Middle frontal gyrus (tissue), 1 donor: Measurements from ENCODE around the gene UTRN.

ENCODE experiments used
- DNase-seq: peaks from one replicate; pipeline ENCODE4 v3.0.0-alpha.2; 2015; ENCODE audit warnings: low spot score; ENCODE audit errors: extremely low spot score

Gene UTRN

GRCh38 chr6:144284783-144285547 is at the start of gene UTRN:
Gene UTRN, plus strand, starts transcription at chr6:144285335. Its CDS starts 6,494 bp downstream, at chr6:144291829.
- DNase-seq: no peak

- DNase-seq: no peak
These were observed 40.4 kb upstream of the UTRN start for GRCh38 chr6:144244688-144245087.

- no peak for DNase-seq
These were observed 38.1 kb upstream of the UTRN start for GRCh38 chr6:144246988-144247387.

GRCh38 chr6:144248003-144248402 is 37.1 kb upstream of the UTRN start:
- no peak for DNase-seq

- no peak for DNase-seq
These were observed 36.4 kb upstream of the UTRN start for GRCh38 chr6:144248476-144249301.

- no peak for DNase-seq
These were observed 34.9 kb upstream of the UTRN start for GRCh38 chr6:144250276-144250675.

GRCh38 chr6:144252259-144252658 is 32.9 kb upstream of the UTRN start:
- no peak for DNase-seq

GRCh38 chr6:144259986-144260385 is 25.1 kb upstream of the UTRN start:
- DNase-seq: no peak

GRCh38 chr6:144262470-144263369 is 22.4 kb upstream of the UTRN start:
- no peak for DNase-seq

- DNase-seq: no peak
These were observed 21.3 kb upstream of the UTRN start for GRCh38 chr6:144263786-144264185.

GRCh38 chr6:144264270-144265060 is 20.7 kb upstream of the UTRN start:
- no peak for DNase-seq

- no peak for DNase-seq
These were observed 20.1 kb upstream of the UTRN start for GRCh38 chr6:144265061-144265357.

GRCh38 chr6:144265390-144265789 is 19.7 kb upstream of the UTRN start:
- DNase-seq: no peak

- no peak for DNase-seq
These were observed 19.0 kb upstream of the UTRN start for GRCh38 chr6:144266091-144266649.

- DNase-seq: no peak
These were observed 16.3 kb upstream of the UTRN start for GRCh38 chr6:144268794-144269349.

- no peak for DNase-seq
These were observed 8.0 kb upstream of the UTRN start for GRCh38 chr6:144277174-144277573.

- no peak for DNase-seq
These were observed 7.4 kb upstream of the UTRN start for GRCh38 chr6:144277605-144278227.

- no peak for DNase-seq
These were observed 6.3 kb upstream of the UTRN start for GRCh38 chr6:144278659-144279314.

- DNase-seq: no peak
These were observed 5.5 kb upstream of the UTRN start for GRCh38 chr6:144279484-144280150.
